HG02884 (cell line): ENCODE results near the gene CD177.
"Not testable (repeated sequence)": the region's sequence is repeated elsewhere in the genome, so short reads cannot be mapped to it uniquely, and the experiment has no call there.

Experiments used
- ATAC-seq: cut with Tn5 transposase; IDR thresholded peaks from one replicate; pipeline ENCODE4 v1.9.1; 2021; ENCODE audit warnings: mild to moderate bottlenecking, moderate library complexity; ENCODE audit not compliant: unreplicated experiment

Gene CD177

GRCh38 chr19:43353606-43354304, at the start of gene CD177:
Gene CD177 (plus strand): TSS chr19:43353686. CDS start chr19:43353715, 29 bp downstream.
- no peak for ATAC-seq

GRCh38 chr19:43305642-43306041, 47.8 kb upstream of the CD177 start:
- ATAC-seq = no peak

- no peak for ATAC-seq
Observed at GRCh38 chr19:43306097-43306496, 47.4 kb upstream of the CD177 start.

GRCh38 chr19:43308244-43308815, 45.2 kb upstream of the CD177 start:
- ATAC-seq = no peak

- no peak for ATAC-seq
Observed at GRCh38 chr19:43309466-43309865, 44.0 kb upstream of the CD177 start.

GRCh38 chr19:43310221-43310620, 43.3 kb upstream of the CD177 start:
- ATAC-seq = no peak

- ATAC-seq = no peak
Observed at GRCh38 chr19:43311256-43311655, 42.2 kb upstream of the CD177 start.

- ATAC-seq = no peak
Observed at GRCh38 chr19:43311706-43312105, 41.8 kb upstream of the CD177 start.

GRCh38 chr19:43313711-43314495, 39.6 kb upstream of the CD177 start:
- ATAC-seq = no peak

- no peak for ATAC-seq
Observed at GRCh38 chr19:43315851-43316250, 37.6 kb upstream of the CD177 start.

- ATAC-seq = no peak
Observed at GRCh38 chr19:43316591-43317319, 36.7 kb upstream of the CD177 start.

- ATAC-seq = no peak
Observed at GRCh38 chr19:43318203-43318602, 35.3 kb upstream of the CD177 start.

GRCh38 chr19:43318796-43319314, 34.6 kb upstream of the CD177 start:
- no peak for ATAC-seq

GRCh38 chr19:43320546-43320945, 32.9 kb upstream of the CD177 start:
- ATAC-seq = no peak

GRCh38 chr19:43326761-43327160, 26.7 kb upstream of the CD177 start:
- ATAC-seq = not testable (repeated sequence)

GRCh38 chr19:43328561-43328960, 24.9 kb upstream of the CD177 start:
- not testable (repeated sequence) for ATAC-seq

- not testable (repeated sequence) for ATAC-seq
Observed at GRCh38 chr19:43329049-43329448, 24.4 kb upstream of the CD177 start.

- ATAC-seq = no peak
Observed at GRCh38 chr19:43329989-43330388, 23.5 kb upstream of the CD177 start.

GRCh38 chr19:43330726-43331434, 22.6 kb upstream of the CD177 start:
- no peak for ATAC-seq

- ATAC-seq = no peak
Observed at GRCh38 chr19:43331435-43332010, 22.0 kb upstream of the CD177 start.
